GM19438 (cell line): ENCODE measurements around the gene SLC5A8.

Experiments
- ATAC-seq: cut with Tn5 transposase; IDR thresholded peaks from one replicate; pipeline ENCODE4 v1.9.1; 2021; ENCODE audit warnings: low read depth; ENCODE audit not compliant: unreplicated experiment

SLC5A8 gene

GRCh38 chr12:101209319-101210302 is at the start of gene SLC5A8:
TSS of gene SLC5A8 (minus strand) at chr12:101210238. CDS start at chr12:101209848, 390 bp downstream.
- ATAC-seq, result no peak

- no peak for ATAC-seq
These were observed 47.3 kb upstream of the SLC5A8 start for GRCh38 chr12:101257357-101257756.

- ATAC-seq, result no peak
These were observed 46.2 kb upstream of the SLC5A8 start for GRCh38 chr12:101256266-101256665.

GRCh38 chr12:101243616-101244015 is 33.6 kb upstream of the SLC5A8 start:
- no peak for ATAC-seq

- ATAC-seq, result no peak
These were observed 33.0 kb upstream of the SLC5A8 start for GRCh38 chr12:101243074-101243473.

GRCh38 chr12:101238800-101239329 is 28.8 kb upstream of the SLC5A8 start:
- no peak for ATAC-seq

GRCh38 chr12:101238306-101238705 is 28.3 kb upstream of the SLC5A8 start:
- no peak for ATAC-seq

- no peak for ATAC-seq
These were observed 25.6 kb upstream of the SLC5A8 start for GRCh38 chr12:101235686-101236085.

- no peak for ATAC-seq
These were observed 21.6 kb upstream of the SLC5A8 start for GRCh38 chr12:101231636-101232035.

GRCh38 chr12:101230547-101230946 is 20.5 kb upstream of the SLC5A8 start:
- ATAC-seq, result no peak

GRCh38 chr12:101229841-101230241 is 19.8 kb upstream of the SLC5A8 start:
- no peak for ATAC-seq

GRCh38 chr12:101221301-101221700 is 11.3 kb upstream of the SLC5A8 start:
- no peak for ATAC-seq

- no peak for ATAC-seq
These were observed 6.8 kb upstream of the SLC5A8 start for GRCh38 chr12:101216810-101217209.

GRCh38 chr12:101207086-101207780 is 2.8 kb downstream of the SLC5A8 start:
- no peak for ATAC-seq

GRCh38 chr12:101204602-101205304 is 5.3 kb downstream of the SLC5A8 start:
- no peak for ATAC-seq

- no peak for ATAC-seq
These were observed 9.2 kb downstream of the SLC5A8 start for GRCh38 chr12:101200824-101201223.

- no peak for ATAC-seq
These were observed 9.9 kb downstream of the SLC5A8 start for GRCh38 chr12:101200145-101200544.

GRCh38 chr12:101186291-101186690 is 23.7 kb downstream of the SLC5A8 start:
- ATAC-seq, result no peak

GRCh38 chr12:101181776-101182175 is 28.3 kb downstream of the SLC5A8 start:
- ATAC-seq, result no peak

- no peak for ATAC-seq
These were observed 35.5 kb downstream of the SLC5A8 start for GRCh38 chr12:101174541-101174940.
